GM12878 (cell line): Measurements from ENCODE around the gene CES3. TPM values are rescaled to one million over a fixed set of nuclear protein-coding genes. Genes with fewer than 3 reads are reported as not detected.

Experiments used
- ATF7 ChIP-seq: fragments of 450-650 bp; IDR thresholded peaks from 2 replicates; pipeline ENCODE4 v1.6.1; 2016; ENCODE audit warnings: low read depth, mild to moderate bottlenecking
- BHLHE40 ChIP-seq, 2 experiments: fragments of 450-650 bp in 1 of 2; IDR thresholded peaks; 2 replicates each; pipeline ENCODE4 v1.6.1; 2011 to 2017; ENCODE audit warnings: low read depth in 2 of 2, borderline replicate concordance in 1 of 2, improper control_type of control experiment in 1 of 2, low read length in 1 of 2, mild to moderate bottlenecking in 1 of 2
- CHD2 ChIP-seq: IDR thresholded peaks from 2 replicates; pipeline ENCODE4 v1.6.1; 2011; ENCODE audit warnings: low read depth, low read length, improper control_type of control experiment, borderline replicate concordance
- CREM ChIP-seq: IDR thresholded peaks from 2 replicates; pipeline ENCODE4 v1.6.1; 2014; ENCODE audit warnings: antibody characterized with exemption, low read depth
- DPF2 ChIP-seq: fragments of 450-650 bp; IDR thresholded peaks from 2 replicates; pipeline ENCODE4 v1.6.1; 2017; ENCODE audit warnings: mild to moderate bottlenecking
- FOS ChIP-seq: IDR thresholded peaks from 3 replicates; pipeline ENCODE4 v1.6.1; 2011; ENCODE audit warnings: borderline replicate concordance; ENCODE audit not compliant: insufficient read length; ENCODE audit errors: extremely low read depth
- JUND ChIP-seq: IDR thresholded peaks from 2 replicates; pipeline ENCODE4 v1.6.1; 2012; ENCODE audit warnings: low read depth, mild to moderate bottlenecking, low read length, improper control_type of control experiment, moderate library complexity
- MXI1 ChIP-seq: fragments of 150-350 bp; IDR thresholded peaks from 2 replicates; pipeline ENCODE4 v1.6.1; 2011; ENCODE audit warnings: low read depth, mild to moderate bottlenecking, inconsistent platforms, low read length, improper control_type of control experiment
- RAD51 ChIP-seq: fragments of 450-650 bp; IDR thresholded peaks from 2 replicates; pipeline ENCODE4 v1.6.1; 2016; ENCODE audit warnings: moderate library complexity, mild to moderate bottlenecking, inconsistent platforms
- RB1 ChIP-seq: fragments of 450-650 bp; formaldehyde crosslinking; IDR thresholded peaks from 2 replicates; pipeline ENCODE4 v1.6.1; 2017; ENCODE audit warnings: mild to moderate bottlenecking, borderline replicate concordance
- RFX5 ChIP-seq: IDR thresholded peaks from 2 replicates; pipeline ENCODE4 v1.6.1; 2011; ENCODE audit warnings: low read depth, low read length, improper control_type of control experiment
- SMAD1 ChIP-seq: fragments of 450-650 bp; IDR thresholded peaks from 2 replicates; pipeline ENCODE4 v1.6.1; 2018; ENCODE audit warnings: mild to moderate bottlenecking, low read depth; ENCODE audit not compliant: partially characterized antibody
- STAT3 ChIP-seq: IDR thresholded peaks from 2 replicates; pipeline ENCODE4 v1.6.1; 2011; ENCODE audit warnings: low read depth, low read length, improper control_type of control experiment
- SUZ12 ChIP-seq: fragments of 200-600 bp; sonication (generic); IDR thresholded peaks from one replicate; pipeline ENCODE4 v1.6.1; 2018; ENCODE audit warnings: antibody characterized with exemption, mild to moderate bottlenecking; ENCODE audit not compliant: unreplicated experiment
- TBL1XR1 ChIP-seq: IDR thresholded peaks from 2 replicates; pipeline ENCODE4 v1.6.1; 2012; ENCODE audit warnings: low read depth, low read length, improper control_type of control experiment
- TCF12 ChIP-seq: IDR thresholded peaks from 2 replicates; pipeline ENCODE4 v1.6.1; 2011; ENCODE audit warnings: low read depth, mild to moderate bottlenecking, low read length
- TCF7 ChIP-seq: IDR thresholded peaks from 2 replicates; pipeline ENCODE4 v1.6.1; 2014; ENCODE audit warnings: antibody characterized with exemption, borderline replicate concordance
- YBX1 ChIP-seq: fragments of 450-650 bp; IDR thresholded peaks from 2 replicates; pipeline ENCODE4 v1.6.1; 2016; ENCODE audit warnings: antibody characterized with exemption
- polyA plus RNA-seq, 11 experiments: library from polyadenylated mRNA; depleted of rRNA in 4 of 11; unstranded in 6 of 11; stranded (reverse) in 5 of 11; fragments of >200 nt; fragmentation: Nextera tagmentation in 4 of 11; fragmentation: Illumina TruSeq in 1 of 11; extraction: Ambion mirVana in 4 of 11; extraction: Trizol in 1 of 11; gene quantifications; 1 replicate in 1 of 11; 2 replicates in 10 of 11; pipeline versions ENCODE4 v1.2.1 to v1.2.3, GENCODE V29; 2011 to 2016; ENCODE audit warnings: inconsistent platforms in 2 of 11, missing spikeins in 2 of 11, low read depth in 1 of 11
- total RNA-seq, 4 experiments: library from RNA; depleted of rRNA in 3 of 4; stranded (reverse); fragments of >200 nt in 3 of 4; fragmentation: Illumina TruSeq in 1 of 4; extraction: Trizol in 1 of 4; gene quantifications; 2 replicates each; pipeline versions ENCODE4 v1.2.1 to v1.2.3, GENCODE V29; 2013 to 2021
- TF ChIP-seq, protein P1 (sequence below): fragments of 450-650 bp; IDR thresholded peaks from 2 replicates; pipeline ENCODE4 v1.6.1; 2016; ENCODE audit warnings: mild to moderate bottlenecking, moderate library complexity, borderline replicate concordance
- TF ChIP-seq, protein P2 (sequence below): IDR thresholded peaks from 2 replicates; pipeline ENCODE4 v1.6.1; 2011; ENCODE audit warnings: low read depth, low read length, improper control_type of control experiment, borderline replicate concordance
- TF ChIP-seq, protein P3 (sequence below): fragments of 450-650 bp; IDR thresholded peaks from 2 replicates; pipeline ENCODE4 v1.6.1; 2017; ENCODE audit warnings: low read depth, mild to moderate bottlenecking, moderate library complexity
- TF ChIP-seq, protein P4 (sequence below): fragments of 450-650 bp; IDR thresholded peaks from 2 replicates; pipeline ENCODE4 v1.6.1; 2017; ENCODE audit warnings: mild to moderate bottlenecking, low read depth, inconsistent platforms; ENCODE audit not compliant: poor library complexity, severe bottlenecking

Gene CES3
- total and polyA plus RNA-seq, 10 of the 15 experiments (the other 5 are each of a cell fraction or from before 2014, with no cell fraction given): 0.09 to 3.1 (median 0.76) TPM

DNA sequence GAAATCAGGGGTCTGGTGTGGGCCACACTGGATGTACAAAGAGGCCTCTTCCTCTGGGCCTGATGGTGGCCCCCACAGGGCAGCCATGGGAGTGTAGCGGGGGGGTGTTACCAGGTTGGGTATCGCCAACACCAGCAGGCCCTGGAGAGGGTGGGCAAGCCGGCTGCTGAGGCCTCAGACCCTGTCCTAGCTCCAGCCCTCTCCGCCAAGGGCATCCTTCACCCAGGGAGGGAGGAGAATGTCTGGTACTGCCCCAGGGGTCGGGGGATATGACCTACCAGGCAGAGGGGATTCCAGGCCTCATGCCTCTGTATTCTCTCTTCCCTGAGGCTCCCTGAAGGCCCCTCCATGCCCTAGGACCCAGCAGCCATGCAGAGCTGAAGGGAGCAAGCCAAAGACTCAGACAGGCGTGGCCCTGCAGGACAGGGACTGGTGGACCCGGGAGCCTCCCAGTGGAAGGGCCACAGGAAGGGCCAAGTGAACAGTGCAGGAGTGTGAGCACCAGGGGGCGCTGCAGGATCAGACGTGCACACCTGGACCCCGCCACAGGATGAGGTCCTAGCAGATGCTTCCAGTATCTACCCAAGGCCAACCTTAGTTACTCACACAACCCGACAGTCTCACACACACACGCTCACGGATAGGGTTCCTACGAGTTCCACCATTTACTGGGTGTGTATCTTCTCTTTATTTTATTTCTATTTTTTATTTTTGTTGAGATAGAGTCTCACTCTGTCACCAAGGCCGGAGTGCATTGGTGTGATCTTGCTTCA is 16.5 kb downstream of the CES3 start (continued):
- TF ChIP-seq TBL1XR1: no peak
- TF ChIP-seq FOS: no peak
- no peak for TF ChIP-seq TCF7
- 0 out of 2 replicates have a peak, but pooled peaks have one; percentile 18 for TF ChIP-seq CHD2
- no peak for TF ChIP-seq RB1
- TF ChIP-seq, protein P1, sequence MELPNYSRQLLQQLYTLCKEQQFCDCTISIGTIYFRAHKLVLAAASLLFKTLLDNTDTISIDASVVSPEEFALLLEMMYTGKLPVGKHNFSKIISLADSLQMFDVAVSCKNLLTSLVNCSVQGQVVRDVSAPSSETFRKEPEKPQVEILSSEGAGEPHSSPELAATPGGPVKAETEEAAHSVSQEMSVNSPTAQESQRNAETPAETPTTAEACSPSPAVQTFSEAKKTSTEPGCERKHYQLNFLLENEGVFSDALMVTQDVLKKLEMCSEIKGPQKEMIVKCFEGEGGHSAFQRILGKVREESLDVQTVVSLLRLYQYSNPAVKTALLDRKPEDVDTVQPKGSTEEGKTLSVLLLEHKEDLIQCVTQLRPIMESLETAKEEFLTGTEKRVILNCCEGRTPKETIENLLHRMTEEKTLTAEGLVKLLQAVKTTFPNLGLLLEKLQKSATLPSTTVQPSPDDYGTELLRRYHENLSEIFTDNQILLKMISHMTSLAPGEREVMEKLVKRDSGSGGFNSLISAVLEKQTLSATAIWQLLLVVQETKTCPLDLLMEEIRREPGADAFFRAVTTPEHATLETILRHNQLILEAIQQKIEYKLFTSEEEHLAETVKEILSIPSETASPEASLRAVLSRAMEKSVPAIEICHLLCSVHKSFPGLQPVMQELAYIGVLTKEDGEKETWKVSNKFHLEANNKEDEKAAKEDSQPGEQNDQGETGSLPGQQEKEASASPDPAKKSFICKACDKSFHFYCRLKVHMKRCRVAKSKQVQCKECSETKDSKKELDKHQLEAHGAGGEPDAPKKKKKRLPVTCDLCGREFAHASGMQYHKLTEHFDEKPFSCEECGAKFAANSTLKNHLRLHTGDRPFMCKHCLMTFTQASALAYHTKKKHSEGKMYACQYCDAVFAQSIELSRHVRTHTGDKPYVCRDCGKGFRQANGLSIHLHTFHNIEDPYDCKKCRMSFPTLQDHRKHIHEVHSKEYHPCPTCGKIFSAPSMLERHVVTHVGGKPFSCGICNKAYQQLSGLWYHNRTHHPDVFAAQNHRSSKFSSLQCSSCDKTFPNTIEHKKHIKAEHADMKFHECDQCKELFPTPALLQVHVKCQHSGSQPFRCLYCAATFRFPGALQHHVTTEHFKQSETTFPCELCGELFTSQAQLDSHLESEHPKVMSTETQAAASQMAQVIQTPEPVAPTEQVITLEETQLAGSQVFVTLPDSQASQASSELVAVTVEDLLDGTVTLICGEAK: no peak
- TF ChIP-seq TCF12: 0 out of 2 replicates have a peak, but pooled peaks have one; percentile 19
- no peak for TF ChIP-seq ATF7
- no peak for TF ChIP-seq CREM
- no peak for TF ChIP-seq DPF2
- TF ChIP-seq JUND: no peak
- TF ChIP-seq, protein P2, sequence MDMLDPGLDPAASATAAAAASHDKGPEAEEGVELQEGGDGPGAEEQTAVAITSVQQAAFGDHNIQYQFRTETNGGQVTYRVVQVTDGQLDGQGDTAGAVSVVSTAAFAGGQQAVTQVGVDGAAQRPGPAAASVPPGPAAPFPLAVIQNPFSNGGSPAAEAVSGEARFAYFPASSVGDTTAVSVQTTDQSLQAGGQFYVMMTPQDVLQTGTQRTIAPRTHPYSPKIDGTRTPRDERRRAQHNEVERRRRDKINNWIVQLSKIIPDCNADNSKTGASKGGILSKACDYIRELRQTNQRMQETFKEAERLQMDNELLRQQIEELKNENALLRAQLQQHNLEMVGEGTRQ: no peak
- TF ChIP-seq, protein P3, sequence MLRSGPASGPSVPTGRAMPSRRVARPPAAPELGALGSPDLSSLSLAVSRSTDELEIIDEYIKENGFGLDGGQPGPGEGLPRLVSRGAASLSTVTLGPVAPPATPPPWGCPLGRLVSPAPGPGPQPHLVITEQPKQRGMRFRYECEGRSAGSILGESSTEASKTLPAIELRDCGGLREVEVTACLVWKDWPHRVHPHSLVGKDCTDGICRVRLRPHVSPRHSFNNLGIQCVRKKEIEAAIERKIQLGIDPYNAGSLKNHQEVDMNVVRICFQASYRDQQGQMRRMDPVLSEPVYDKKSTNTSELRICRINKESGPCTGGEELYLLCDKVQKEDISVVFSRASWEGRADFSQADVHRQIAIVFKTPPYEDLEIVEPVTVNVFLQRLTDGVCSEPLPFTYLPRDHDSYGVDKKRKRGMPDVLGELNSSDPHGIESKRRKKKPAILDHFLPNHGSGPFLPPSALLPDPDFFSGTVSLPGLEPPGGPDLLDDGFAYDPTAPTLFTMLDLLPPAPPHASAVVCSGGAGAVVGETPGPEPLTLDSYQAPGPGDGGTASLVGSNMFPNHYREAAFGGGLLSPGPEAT: no peak
- TF ChIP-seq RAD51: no peak
- TF ChIP-seq BHLHE40 (IDR thresholded peaks at IDR 0.05; ENCODE audit: borderline replicate concordance in 1 of 2, low read depth in 2 of 2, low read length in 1 of 2): 0 out of 4 replicates have a peak, but pooled peaks of 1 of the 2 experiments have one; percentile 27
- TF ChIP-seq STAT3: no peak
- TF ChIP-seq YBX1: no peak
- no peak for TF ChIP-seq SUZ12
- no peak for TF ChIP-seq RFX5
- TF ChIP-seq MXI1: no peak
- TF ChIP-seq, protein P4, sequence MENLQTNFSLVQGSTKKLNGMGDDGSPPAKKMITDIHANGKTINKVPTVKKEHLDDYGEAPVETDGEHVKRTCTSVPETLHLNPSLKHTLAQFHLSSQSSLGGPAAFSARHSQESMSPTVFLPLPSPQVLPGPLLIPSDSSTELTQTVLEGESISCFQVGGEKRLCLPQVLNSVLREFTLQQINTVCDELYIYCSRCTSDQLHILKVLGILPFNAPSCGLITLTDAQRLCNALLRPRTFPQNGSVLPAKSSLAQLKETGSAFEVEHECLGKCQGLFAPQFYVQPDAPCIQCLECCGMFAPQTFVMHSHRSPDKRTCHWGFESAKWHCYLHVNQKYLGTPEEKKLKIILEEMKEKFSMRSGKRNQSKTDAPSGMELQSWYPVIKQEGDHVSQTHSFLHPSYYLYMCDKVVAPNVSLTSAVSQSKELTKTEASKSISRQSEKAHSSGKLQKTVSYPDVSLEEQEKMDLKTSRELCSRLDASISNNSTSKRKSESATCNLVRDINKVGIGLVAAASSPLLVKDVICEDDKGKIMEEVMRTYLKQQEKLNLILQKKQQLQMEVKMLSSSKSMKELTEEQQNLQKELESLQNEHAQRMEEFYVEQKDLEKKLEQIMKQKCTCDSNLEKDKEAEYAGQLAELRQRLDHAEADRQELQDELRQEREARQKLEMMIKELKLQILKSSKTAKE: no peak
- TF ChIP-seq SMAD1: no peak
